T-helper 9 cell (primary cell): Measurements from ENCODE around the gene MLKL.
A peak's percentile ranks its signal among the peaks of the same experiment; 100 is the strongest.
"Not testable (repeated sequence)": the region's sequence is repeated elsewhere in the genome, so short reads cannot be mapped to it uniquely, and the experiment has no call there.

Experiments used
- DNase-seq: peaks from one replicate; pipeline ENCODE4 v3.0.0-alpha.2; 2020

MLKL gene

DNA sequence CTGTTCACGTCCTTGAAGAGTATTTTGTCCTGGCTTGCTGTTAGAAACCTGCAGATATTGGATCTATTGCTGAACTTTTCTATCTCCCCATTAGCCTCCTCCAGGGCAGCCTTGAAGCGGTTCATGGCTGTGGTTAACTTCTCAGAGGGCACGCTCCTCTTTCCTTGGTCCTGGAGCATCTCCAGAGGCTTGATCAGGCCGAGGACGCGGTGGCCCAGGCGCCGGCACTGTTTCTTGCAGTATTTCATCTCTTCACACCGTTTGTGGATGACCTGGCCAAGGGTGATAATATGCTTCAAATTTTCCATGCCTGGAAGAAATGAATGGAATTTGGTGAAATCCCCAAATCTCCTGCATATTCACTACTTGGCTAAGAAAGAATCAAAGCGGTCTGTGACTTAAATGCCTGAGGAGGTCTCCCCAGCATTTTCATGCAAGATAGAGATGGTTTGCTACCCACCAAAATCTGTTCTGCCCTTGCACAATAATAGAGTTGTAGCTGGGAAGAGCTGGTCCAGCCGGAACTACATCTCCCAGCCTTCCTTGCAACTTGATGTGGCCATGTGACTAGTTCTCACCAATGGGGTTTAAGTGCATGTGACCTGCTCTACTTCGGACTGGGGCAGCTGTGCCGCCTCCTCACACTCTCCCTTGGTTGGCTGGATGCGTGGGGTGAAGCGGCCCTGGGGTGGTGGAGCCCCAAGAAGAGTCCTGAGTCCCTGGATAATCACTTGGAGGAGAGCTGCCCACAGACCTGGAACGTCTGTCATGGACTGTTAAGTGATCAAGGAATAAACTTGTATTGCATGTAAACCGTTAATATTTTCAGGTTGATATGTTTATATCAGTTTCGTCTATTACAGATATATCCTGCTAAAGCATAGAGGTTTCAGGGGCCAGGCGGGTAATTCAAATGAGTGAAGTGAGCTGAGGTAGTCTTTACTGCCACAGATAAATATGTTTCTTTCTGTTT lies 4.9 kb downstream of the MLKL start:
- DNase-seq = peak; percentile 46

DNA sequence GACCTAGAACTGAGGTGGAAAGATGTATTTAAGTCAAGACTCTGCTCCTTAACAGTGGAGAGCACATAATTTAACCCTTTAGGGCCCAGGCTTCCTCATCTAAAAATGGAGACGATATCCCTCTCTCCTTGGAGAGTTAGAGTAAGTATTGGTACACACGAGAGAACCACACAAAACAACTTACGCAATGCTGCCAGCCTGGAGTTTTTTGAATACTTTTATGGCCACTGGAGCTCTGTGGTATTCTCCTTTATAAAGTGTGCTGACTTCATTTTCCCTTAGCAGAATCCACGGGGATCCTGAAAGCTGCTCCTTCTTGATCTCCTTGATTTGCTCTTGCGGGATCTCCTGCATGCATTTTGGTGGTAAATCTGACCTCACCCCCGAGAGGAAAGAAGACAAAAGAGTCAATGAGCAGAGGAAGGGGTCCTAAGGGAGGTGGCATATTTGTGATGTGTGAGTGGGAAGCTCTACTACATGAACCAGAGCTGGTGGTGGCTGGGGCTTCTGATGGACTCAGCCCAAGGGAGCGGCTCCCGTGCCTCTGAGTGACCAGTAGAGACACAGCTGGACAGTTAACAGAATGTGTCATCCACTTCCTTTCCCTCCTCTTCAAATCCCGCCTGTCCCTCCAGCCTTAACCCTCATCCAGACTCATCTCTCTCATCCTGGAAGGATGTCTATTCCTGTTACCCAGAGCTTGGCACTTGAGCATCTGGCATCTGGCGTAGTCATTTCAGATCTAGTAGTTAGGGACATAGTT lies 9.4 kb downstream of the MLKL start:
- DNase-seq = no peak

DNA sequence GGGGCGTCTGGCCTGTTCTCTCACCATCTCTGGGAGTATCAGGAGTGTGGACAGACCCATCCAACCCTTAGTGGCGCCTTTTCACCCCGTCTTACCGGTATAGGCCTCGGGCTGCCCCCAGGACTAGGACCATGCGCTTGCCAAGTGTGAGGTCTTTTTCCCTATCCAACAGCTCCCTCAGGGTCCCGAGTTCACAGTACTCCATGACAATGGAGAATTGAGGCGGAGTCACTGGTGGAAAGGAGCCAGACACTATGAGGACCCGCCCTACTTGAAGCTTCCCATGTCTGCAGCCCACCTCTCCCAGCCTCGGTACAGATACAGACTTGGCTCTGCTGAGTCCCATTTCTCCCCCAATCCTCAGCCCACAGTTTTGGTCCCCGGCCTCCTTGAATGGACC lies 18.1 kb downstream of the MLKL start:
- no peak for DNase-seq

DNA sequence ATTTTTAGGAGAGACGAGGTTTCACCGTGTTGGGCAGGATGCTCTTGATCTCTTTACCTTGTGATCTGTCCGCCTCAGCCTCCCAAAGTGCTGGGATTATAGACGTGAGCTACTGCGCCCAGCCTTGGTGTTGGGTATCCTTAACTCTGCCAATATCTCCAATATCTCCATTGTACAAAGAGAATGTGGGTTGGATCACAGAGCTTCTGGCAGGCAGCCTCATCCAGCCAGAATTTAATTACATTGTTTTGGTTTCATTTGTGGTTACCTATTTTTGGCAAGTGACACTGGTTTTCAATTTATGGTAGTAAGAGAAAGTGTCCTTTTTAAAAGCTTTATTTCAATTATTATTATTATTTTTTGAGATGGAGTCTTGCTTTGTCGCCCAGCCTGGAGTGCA lies 20.0 kb downstream of the MLKL start:
- DNase-seq = no peak

DNA sequence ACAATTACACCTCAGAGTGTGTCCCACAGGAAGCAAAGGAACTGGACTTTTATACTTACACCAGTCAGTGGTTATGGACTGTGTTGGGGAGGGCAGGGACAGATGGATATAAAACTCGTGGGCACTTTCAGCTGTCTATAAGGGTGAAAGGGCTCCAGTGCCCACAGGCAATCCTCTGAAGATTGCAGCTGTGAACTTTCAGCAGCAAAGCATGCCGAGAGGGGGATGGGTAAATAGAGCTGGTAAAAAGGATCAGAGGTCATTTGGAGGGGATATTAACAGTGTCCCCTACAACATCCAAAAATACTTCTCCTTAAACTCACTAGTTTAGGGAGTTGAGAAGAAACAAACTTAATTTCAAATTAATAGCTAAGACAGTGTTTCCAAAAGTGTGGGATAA lies 20.7 kb downstream of the MLKL start:
- no peak for DNase-seq

DNA sequence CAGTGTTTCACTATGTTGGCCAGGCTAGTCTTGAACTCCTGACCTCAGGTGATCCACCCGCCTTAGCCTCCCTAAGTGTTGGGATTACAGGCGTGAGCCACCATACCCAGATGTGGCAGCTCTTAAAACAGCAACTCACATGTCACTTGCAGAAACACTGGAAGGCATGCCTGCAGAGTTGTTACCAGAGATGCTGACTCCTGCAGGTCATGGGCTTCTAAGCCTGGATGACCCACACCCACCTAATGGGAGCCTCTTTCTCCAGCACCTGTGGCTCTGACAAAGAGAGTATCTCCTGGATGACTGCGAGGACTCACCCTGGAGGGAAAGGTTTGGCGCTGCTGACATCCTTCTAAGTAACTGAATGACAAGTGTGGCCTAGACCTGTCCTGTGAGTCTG lies 22.8 kb downstream of the MLKL start:
- no peak for DNase-seq

DNA sequence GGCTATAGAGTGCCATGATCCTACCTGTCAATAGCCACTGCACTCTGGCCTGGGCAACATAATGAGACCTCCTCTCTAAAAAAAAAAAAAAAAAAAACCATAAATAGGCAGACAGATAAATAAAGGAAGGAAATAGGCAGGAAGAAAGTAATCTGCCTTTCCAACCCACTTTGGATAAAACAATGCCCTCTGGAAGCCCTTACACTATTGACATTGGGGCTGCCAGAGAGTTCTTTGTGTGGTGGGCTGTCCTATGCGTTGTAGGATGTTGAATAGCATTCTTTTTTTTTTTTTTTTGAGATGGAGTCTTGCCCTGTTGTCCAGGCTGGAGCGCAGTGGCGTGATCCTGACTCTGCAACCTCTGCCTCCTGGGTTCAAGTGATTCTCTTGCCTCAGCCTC lies 26.8 kb downstream of the MLKL start:
- DNase-seq = no peak

DNA sequence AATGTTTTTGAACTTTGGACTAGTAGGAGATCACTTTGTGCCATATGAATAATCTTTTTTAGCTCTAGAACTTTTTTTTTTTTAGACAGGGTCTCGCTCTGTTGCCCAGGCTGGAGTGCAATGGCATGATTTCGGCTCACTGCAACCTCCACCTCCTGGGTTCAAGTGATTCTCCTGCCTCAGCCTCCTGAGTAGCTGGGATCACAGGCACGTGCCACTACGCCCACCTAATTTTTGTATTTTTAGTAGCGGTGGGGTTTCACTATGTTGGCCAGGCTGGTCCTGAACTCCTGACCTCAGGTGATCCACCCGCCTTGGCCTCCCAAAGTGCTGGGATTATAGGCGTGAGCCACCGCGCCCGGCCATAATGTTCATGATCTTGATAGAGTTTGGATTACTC lies 31.8 kb downstream of the MLKL start:
- not testable (repeated sequence) for DNase-seq

DNA sequence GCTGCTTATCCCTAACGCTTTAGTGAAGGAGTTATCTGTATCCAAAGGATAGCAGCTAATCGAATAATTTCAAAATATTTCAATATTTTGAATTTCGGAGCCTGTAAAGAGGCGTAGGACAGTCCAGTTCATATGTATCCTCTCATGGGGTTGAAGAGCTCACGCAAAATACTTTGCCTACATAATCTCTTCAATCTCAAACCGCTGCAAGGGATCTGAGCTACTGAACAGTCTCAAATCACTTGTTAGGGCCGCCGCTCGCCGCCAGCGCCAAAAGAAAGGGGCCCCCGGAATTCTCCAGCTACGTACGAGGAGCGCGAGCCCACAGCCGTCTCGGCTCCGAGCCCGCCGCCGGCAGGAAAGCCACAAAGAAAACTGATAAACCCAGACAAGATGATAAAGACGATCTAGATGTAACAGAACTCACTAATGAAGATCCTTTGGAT lies 33.4 kb downstream of the MLKL start:
- peak; percentile 11 for DNase-seq

DNA sequence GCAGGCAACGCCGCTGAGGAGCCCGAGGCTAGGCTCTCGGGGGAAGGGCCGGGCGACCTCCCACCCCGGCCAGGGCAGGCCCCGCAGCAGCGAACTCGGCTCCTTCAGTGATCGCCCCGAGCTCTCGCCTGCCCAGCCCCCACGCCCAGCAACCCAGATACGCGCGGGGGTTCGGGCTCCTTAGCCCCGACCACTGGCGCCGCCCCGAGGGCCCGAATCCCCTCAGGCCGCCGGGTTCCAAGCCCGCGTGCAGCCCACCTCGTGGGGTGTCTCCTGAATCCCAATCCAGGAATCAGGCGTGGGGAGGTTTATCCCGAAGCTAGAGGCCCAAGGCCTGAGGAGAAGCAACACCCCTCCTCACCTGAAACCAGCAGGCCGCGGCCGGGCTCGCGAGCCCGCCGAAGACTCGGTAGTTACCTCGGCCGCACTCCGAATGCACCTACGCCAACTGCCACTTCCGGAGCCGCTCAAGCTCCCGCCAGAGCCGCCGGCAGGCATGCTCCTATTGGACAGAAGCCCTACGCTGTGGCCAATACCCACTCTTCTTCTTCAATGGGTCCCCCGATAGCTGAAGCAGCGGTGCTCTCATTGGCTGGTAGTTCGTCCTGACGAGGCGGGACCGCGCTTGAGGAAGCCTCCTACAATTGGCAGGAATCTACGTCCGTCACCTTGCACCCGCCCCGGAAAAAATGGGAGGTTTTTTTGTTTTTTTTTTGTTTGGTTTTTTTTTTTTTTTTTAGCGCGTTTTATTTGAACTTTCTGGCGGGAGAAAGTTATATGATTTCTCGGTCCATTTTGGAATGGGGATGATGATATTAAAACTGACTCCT lies 34.0 kb downstream of the MLKL start, which contains the start of gene RFWD3:
Gene RFWD3 (minus strand): TSS at position 453 of the 830 bp plus-strand sequence. CDS start 5,428 bp downstream, outside the sequence.
- peak; percentile 91 for DNase-seq

DNA sequence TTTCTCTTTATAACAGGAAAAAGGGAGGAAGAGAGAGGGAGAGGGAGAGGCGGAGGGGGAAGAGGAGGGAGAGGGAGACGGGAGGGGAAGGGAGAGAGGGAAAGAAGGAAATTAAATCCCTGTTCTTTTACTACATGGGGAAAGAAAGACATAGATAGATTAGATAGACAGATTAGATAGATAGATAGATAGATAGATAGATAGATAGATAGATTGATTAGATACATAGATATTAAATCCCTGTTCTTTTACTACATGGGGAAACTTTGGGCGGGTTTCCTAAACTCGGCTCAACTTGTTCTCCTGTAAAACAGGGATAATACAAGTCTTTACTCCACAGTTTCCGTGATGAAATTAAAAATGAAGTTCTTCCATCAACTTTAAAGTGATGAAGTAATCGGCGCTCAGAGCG lies 34.6 kb downstream of the MLKL start:
- DNase-seq = no peak

DNA sequence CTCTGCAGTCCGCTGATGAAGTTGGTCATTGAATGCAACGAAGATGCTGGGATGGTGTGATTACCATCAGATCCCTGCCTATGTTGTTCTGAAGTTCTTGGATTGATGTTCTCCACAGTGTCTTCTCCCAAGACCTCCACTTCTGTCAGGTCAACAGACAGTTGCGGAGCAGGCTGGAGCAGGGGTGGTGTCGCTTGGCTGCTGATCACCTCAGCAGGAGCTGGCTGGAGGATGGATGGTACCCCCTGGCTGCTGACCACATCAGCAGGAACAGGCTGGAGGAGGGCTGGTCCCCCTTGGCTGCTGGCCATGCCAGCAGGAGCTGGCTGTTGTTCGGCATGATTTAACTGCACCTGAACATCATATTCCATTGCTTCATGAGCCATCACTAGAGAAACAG lies 39.6 kb downstream of the MLKL start:
- DNase-seq = no peak

DNA sequence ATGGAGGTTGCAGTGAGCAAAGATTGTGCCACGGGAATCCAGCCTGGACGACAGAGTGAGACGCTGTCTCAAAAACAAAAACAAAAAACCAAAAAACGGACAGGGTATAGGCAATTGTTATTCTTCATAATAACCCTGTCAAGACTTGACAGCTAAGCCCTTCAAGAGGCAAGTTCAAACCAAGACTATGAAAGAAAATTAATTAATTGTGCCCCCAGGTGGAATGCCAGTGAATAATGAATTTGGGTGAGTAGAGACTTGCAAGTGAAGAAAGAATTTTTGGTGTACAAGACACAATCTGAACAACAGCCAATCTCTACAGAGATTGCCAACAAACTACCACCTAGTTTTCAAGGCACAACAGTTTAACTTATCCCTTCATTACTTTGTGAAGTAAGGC lies 40.3 kb downstream of the MLKL start:
- DNase-seq = no peak

DNA sequence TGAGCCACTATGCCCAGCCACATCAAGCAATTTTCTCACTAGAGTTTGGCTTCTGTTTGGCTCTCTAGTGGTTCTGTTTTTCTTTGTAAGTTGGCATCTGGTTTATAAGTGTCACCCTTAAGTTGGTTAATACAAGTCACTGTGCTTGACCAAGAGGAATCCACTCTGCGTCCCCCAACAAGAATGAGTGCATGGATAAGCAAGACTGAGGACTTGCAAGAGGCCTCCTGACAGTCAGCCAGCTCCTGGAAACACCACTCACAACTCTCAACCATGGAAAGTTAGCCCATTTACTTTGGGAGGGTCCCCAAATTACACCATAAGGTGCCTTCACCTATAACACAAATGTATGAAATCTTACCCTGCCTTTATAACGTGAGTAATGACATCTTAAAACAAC lies 41.6 kb downstream of the MLKL start:
- DNase-seq = no peak

DNA sequence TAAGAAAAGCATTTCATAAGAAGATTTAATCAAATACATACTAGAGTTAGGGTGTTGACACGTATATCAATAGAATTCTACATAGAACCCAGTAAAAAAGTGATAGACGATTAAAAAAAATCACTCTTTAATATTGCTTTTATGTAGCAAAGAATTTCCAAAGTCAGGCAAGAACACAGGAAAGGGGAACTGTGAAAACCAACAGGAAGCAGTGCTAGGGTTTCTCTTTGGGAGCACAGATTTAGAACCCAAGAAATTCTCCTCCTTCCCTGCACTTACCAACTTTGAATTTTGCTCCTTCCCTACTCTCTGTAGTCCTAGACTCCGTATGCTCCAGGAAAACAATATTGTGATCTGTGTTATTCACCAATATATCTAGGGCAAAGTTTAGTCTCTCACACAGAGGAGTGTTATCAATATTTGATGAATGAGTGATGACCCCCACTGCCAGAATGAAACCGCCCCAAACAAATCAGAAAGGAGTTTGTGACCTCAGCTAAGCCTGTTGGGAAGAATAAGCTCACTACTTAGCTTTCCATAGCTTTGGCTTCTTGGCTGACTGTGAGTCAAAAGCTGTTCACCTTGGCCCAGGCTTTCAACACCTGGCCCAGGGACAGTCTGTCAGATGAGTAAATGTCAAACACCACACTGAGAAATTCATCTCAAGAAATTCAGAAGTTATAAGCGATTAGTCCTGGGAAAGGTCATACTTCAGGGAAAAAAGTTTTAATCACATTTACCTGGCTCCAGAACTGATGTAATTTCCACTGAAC lies 42.6 kb downstream of the MLKL start:
- no peak for DNase-seq

DNA sequence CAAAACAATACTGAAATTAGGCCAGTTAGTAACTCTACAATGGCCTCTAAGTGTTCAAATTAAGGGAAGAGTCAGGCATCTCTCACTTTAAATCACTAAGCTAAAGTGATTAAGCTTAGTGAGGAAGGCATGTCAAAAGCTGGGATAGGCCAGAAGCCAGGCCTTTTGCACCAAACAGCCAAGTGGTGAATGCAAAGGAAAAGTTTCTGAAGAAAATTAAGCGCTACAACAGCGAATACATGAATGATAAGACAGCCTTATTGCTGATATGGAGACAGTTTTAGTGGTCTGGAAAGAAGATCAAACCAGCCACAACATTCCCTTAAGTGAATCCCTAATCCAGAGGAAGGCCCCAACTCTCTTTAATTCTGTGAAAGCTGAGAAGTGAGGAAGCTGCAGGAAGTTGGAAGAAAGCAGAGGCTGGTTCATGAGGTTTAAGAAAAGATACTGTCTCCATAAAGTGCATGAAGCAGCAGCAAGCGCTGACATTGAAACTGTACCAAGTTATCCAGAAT lies 46.1 kb downstream of the MLKL start:
- DNase-seq = no peak

DNA sequence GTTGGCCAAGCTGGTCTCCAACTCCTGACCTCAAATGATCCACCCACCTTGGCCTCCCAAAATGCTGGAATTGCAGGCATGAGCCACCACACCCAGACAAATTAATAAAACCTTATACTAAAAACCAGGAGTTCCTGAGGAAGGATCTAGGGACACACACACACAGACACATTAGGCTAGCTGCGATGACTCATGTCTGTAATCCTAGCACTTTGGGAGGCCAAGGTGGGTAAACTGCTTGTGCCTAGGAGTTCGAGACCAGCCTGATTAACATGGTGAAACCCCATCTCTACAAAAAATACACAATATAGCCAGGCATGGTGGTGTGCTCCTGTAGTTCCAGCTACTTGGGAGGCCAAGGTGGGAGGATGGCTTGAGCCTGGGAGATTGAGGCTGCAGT lies 47.8 kb downstream of the MLKL start:
- not testable (repeated sequence) for DNase-seq

DNA sequence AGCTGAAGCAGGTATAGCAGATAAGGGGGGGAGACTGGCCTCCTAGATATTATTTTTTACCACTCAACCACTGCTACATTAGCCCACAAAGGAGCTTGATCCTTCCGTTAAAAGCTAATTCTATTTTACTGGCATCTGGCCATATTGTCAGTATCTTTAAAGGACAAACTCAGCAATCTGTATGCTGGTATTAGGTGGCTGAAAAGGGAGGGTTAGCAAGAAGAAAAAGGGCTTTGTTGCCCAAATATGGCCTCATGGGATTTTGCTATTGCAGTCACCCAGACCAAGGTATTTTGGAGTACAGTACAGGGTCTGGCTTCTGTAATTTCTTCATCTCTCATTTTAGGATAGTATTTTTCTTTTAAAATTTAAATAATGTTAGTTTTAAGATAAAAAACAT lies 48.4 kb downstream of the MLKL start:
- DNase-seq = no peak

DNA sequence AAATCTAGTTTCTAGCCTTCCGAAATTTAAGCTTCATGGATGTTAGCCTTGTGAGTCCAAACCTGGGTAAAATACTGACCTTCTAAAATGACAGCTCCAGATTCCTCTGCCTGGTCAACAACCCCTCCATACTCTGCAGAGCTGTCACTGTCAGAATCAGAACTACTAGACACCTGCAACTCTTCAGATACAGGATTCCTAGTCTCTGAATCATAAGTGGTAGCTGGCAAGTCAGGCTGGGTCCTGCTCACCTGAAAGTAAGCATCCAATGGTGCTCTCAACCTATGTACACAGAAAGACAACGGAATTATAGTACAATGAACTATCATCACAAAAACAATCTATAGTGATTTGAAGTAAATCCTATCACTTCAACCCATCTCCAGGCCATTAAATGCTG lies 48.8 kb downstream of the MLKL start:
- no peak for DNase-seq

DNA sequence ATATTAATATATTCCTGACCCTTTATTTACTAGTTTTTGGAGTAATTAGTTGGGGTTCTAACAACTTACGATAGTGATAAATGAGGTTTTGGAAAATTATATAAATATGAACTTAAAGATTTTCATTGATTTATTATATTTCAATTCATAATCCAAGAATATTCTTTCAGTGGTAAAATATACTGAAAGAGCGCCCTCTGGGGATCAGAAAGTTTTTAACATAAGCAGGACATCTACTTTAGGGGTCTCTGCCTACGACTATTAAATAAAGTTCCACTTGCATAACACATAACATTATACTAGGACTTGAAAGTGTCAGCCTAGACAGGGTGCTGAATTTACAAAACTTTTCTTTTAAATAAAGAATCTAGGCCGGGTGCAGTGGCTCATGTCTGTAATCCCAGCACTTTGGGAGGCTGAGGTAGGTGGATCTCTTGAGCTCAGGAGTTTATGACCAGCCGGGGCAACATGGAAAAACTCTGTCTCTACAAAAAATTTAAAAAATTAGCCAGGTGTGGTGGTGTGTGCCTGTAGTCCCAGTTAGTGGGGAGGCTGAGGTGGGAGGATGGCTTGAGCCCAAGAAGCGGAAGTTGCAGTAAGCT lies 49.6 kb downstream of the MLKL start:
- no peak for DNase-seq

DNA sequence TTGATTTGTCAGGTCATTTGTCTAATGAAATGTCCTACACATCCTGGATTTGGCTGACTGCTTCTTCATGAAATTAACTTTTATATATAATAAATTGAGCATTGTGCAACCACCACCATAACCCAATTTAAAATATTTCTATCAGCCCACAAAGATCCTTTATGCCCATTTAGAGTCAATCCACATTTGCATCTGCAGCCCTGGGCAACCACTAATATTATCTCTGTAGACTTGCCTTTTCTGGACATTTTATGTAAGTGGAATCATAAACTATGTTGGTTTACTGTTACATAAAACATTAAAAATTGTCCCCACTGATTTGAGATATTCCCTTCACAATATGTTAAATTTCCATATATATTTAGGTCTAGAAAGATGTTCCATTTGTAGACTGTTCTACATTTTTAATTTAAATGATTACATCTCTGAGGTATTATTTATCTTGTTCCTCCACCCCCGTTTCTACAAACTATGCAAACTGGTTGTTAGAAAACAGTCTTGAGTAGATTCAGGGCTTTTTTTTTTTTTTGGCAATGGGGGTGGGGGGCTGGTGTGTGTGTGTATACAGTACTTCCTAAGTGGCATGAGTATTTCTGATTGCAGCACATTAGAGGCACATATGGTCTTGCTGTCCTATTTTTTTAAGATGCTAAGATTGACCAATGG lies 50.7 kb downstream of the MLKL start:
- DNase-seq = no peak
